Measurements from ENCODE around the gene WDR76.

Gene WDR76

GRCh38 chr15:43908516-43909050 lies 81.8 kb downstream of the WDR76 start:
- DNase-seq (ENCODE audit: low spot score in 2 of 2) (no peak), ATAC-seq (no peak)
- H3K4me3 Mint-ChIP-seq: no peak overlapping the region
- H3K36me3 Mint-ChIP-seq: no peaks in the 10 kb centered on the region
- no peaks in the 10 kb centered on the region for H3K9me3 Mint-ChIP-seq
- peaks cover 6% of the 10 kb centered on the region for H3K4me1 Mint-ChIP-seq
- no peak overlapping the region for H3K27ac Mint-ChIP-seq

- no peaks in the 10 kb centered on the region for H3K9me3 Mint-ChIP-seq
- DNase-seq (ENCODE audit: low spot score in 2 of 2): no peak
- no peak overlapping the region for H3K27ac Mint-ChIP-seq
- ATAC-seq: no peak
- no peak overlapping the region for H3K4me3 Mint-ChIP-seq
- no peaks in the 10 kb centered on the region for H3K36me3 Mint-ChIP-seq
- no peaks in the 10 kb centered on the region for H3K4me1 Mint-ChIP-seq
These were observed 84.5 kb downstream of the WDR76 start for GRCh38 chr15:43911235-43911781.

GRCh38 chr15:43912208-43912607 lies 85.4 kb downstream of the WDR76 start:
- no peaks in the 10 kb centered on the region for H3K36me3 Mint-ChIP-seq
- ATAC-seq: no peak
- DNase-seq (ENCODE audit: low spot score in 2 of 2): no peak
- no peak overlapping the region for H3K4me3 Mint-ChIP-seq
- no peak overlapping the region for H3K27ac Mint-ChIP-seq
- no peaks in the 10 kb centered on the region for H3K9me3 Mint-ChIP-seq
- H3K4me1 Mint-ChIP-seq: no peaks in the 10 kb centered on the region

GRCh38 chr15:43913026-43913780 lies 86.4 kb downstream of the WDR76 start:
- Mint-ChIP-seq H3K27ac (no peak overlapping the region), H3K9me3 (no peaks in the 10 kb centered on the region), H3K36me3 (no peaks in the 10 kb centered on the region), H3K4me1 (no peaks in the 10 kb centered on the region), H3K4me3 (no peak overlapping the region)
- DNase-seq (ENCODE audit: low spot score in 2 of 2): no peak
- peak; percentile 55 for ATAC-seq

- ATAC-seq: no peak
- H3K36me3 Mint-ChIP-seq: no peaks in the 10 kb centered on the region
- no peak for DNase-seq (ENCODE audit: low spot score in 2 of 2)
- H3K4me1 Mint-ChIP-seq: no peaks in the 10 kb centered on the region
- H3K27ac Mint-ChIP-seq: no peak overlapping the region
- no peak overlapping the region for H3K4me3 Mint-ChIP-seq
- no peaks in the 10 kb centered on the region for H3K9me3 Mint-ChIP-seq
These were observed 87.1 kb downstream of the WDR76 start for GRCh38 chr15:43913941-43914340.

GRCh38 chr15:43915631-43916325 lies 89.0 kb downstream of the WDR76 start:
- no peaks in the 10 kb centered on the region for H3K36me3 Mint-ChIP-seq
- no peak overlapping the region for H3K27ac Mint-ChIP-seq
- no peaks in the 10 kb centered on the region for H3K4me1 Mint-ChIP-seq
- H3K4me3 Mint-ChIP-seq: no peak overlapping the region
- DNase-seq (ENCODE audit: low spot score in 2 of 2) (no peak), ATAC-seq (no peak)
- H3K9me3 Mint-ChIP-seq: no peaks in the 10 kb centered on the region

GRCh38 chr15:43916326-43916660 lies 89.5 kb downstream of the WDR76 start:
- Mint-ChIP-seq H3K4me3 (no peak overlapping the region), H3K4me1 (no peaks in the 10 kb centered on the region), H3K36me3 (no peaks in the 10 kb centered on the region), H3K9me3 (no peaks in the 10 kb centered on the region), H3K27ac (no peak overlapping the region)
- no peak for DNase-seq (ENCODE audit: low spot score in 2 of 2)
- no peak for ATAC-seq
